Stimulated activated CD4-positive, alpha-beta T cell treated with anti-CD3 and anti-CD28 coated beads, TNF-alpha, amount 100 ng/mL, for 1 hour (primary cell): ENCODE data around the gene MNS1.
"Not testable (repeated sequence)": the region's sequence is repeated elsewhere in the genome, so short reads cannot be mapped to it uniquely, and the experiment has no call there.

Experiments used
- DNase-seq, 3 donors: peaks; one replicate each; pipeline ENCODE4 v3.0.0-alpha.2; 2020; ENCODE audit warnings: low read depth in 3 of 3, low spot score in 1 of 3

Gene MNS1

DNA sequence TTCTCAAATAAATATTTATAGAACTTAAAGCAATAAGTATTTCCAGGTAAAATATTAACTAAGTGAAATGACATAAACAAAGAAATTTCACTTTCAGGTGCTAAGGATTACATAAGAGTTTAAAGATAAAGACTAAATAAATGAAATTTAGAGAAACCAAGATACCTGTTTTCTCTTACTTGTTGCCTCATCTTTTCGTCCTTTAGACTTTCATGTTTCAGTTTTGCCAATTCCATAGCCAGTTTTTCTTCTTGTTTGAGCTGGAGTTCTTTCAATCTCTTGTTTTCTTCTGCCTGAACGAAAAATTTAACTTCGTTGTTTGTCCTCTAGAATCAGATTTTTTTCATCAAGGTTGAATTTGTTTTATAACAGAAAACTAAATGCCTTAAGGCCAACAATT lies 8.7 kb downstream of the MNS1 start:
- DNase-seq, result no peak

DNA sequence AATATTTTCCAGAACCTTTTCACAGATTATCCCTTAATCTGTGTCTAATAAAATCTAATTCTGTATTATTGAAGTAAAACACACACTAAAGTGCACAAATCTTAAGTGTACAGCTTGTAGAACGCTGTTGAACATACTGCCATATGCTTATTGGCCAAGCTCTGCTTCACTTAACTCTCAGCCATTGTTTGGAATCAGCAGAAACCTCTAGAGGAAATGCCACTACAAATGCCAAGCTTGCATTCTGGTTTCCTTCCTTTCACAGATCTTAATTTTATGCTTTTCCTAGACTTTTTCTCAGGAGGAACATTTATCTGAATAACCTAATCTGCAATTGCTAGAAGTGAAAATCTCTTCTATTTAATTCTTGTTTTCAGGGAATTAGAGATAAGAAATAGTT lies 10.1 kb downstream of the MNS1 start:
- no peak for DNase-seq

DNA sequence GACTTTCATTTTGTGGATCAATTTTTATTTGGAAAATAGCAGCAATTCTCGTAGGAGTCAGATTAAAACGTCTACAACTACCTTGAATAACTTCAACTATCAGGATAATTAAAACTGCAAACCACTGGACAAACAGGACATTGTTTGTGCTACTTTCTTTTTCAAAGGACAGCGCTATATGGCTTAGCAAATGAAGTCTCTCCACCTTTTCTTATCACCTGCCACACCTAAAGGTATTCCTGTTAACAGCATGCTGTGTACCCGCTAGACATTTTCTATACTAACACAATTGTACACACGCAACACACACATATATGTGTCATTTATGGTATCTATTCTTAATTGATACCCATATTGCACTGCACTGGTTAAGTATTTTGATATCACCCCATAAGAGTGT lies 19.2 kb downstream of the MNS1 start:
- DNase-seq, result no peak

DNA sequence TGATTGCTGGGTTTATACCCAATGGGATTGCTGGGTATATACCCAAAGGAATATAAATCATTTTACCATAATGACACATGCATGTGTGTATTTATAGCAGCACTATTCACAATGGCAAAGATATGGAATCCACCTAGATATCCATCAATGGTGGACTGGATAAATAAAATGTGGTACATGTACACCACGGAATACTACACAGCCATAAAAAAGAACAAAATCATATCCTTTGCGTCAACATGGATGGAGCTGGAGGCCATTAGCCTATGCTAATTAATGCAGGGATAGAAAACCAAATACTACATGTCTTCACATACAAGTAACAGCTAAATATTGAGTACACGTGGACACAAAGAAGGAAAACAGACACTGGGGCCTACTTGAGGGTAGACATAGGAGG lies 22.6 kb downstream of the MNS1 start:
- DNase-seq, result no peak

DNA sequence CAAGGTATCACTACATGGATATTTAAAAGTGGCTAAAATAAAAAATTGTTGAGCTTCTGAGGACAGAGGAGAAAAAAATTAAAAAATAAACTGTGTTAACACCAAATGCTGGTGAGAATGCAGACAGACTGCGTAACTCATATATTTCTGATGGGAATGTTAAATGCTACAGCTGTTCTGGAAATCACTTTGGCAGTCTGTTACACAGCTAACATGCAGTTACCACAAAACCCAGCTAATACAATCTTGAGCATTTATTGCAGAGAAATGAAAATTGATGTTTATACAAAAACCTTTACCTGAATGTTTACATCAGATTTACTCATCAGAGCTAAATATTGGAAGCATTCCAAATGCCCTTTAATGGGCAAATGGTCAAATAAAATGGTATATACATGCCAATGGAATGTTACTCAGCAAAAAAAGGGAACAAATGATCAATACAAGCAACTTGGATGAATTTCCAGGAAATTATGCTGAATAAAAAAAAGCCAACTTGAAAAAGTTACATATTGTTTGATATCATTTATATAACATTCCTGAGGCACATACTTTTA lies 24.6 kb downstream of the MNS1 start:
- DNase-seq, result no peak

DNA sequence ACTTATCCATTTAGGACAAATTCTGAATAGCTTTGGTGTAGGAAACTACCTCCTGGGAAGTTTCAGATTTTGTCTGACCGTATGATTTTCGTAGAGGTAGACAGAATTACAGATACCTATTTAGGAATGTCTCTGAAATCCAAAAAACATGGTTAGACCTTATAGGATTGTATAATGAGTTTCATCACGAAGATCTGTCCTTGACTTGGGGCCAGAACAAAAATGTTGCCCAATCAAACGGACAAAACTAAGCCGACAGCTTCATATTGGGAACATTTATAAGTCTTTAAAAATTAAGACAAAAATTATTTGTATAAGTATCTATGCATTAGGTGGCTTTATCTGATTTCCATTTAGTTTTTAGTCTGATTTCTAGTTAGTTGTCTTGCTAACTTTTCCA lies 32.6 kb downstream of the MNS1 start:
- no peak for DNase-seq

DNA sequence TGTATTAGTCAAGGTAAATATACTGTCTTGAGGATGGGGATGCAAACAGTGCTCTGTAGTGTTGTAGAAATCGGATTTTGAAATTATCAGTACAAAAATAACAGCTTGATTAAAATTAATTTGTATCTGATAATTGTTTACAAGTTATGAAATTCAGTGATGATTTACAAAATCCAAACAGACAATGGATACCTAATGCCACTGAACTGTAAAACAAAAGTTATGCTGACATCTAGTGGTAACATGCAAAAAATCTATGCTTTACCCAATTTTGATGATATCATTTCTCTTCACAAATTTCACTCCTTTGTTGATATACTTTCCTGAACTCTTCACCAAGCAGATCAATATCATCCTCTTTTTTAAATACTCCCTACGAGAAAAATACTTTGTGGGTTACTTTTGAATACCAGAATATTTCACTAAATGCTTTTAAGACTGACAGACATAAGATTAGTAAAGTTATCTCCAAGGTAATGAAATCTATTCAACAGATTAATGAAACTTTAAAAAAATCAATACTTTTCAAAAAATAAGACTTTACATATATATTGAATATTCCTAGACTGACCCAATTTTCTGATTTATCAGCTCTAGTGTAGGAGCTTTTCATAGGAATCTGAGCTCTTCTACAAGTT lies 36.0 kb downstream of the MNS1 start:
- no peak for DNase-seq

DNA sequence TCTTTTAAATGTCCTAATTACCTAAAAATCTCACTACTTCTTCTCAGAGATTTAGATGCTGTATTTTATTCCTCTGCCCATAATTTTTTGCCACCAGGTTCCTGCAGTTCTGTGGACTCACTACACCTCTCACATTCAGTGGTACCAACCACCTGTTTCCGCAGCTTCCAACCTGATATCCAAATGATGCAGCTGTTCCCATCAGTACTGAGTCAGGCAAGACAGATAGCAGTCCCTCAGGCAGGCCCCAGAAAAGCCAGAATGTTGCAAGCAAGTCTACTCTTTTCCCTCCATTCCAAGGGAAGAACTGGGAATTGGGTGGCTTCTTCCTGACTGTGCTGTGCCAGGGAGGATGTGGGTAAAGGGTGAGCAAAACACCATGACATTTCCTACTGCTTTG lies 39.0 kb downstream of the MNS1 start:
- no peak for DNase-seq

DNA sequence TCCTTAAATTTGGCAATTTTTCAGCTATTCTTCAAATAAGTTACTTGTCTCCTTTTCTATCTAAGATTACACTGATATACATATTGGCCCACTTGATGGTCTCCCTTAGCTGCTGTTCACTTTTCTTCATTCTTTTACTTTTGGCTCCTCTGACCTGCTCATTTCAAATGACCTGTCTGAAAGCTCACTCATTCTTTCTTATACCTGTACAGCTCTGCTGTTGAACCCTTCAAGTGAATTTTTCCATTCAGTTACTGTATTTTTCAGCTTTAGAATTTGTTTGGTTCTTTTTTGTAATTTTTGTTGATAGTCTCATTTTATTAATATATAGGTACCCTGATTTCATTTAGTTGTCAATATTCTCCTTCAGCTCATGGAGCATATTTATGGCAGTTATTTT lies 39.7 kb downstream of the MNS1 start:
- DNase-seq, result no peak

DNA sequence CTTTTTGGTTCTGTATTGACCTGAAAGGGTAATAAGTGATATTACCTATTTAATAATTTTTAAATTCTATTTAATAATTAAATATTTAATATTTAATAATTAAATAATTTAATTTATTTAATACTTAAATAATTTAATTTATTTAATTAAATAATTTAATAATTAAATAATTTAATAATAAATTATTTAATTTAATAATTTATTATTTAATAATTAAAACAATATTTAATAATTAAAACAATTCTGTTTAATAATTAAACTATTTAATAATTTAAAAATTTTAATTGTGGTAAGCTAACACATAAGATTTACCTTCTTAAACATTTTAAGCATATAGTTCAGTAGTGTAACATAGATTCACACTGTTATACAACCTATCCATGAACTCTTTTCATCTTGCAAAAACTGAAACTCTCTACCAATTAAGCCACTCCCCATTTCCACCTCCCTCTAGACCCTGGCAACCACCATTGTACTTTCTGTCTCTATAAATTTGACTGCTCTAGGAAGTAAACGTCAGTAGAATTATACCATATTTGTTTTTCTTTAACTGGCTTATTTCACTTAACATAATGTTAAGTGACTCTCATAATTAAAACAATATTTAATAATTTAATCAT lies 51.7 kb downstream of the MNS1 start:
- not testable (repeated sequence) for DNase-seq

DNA sequence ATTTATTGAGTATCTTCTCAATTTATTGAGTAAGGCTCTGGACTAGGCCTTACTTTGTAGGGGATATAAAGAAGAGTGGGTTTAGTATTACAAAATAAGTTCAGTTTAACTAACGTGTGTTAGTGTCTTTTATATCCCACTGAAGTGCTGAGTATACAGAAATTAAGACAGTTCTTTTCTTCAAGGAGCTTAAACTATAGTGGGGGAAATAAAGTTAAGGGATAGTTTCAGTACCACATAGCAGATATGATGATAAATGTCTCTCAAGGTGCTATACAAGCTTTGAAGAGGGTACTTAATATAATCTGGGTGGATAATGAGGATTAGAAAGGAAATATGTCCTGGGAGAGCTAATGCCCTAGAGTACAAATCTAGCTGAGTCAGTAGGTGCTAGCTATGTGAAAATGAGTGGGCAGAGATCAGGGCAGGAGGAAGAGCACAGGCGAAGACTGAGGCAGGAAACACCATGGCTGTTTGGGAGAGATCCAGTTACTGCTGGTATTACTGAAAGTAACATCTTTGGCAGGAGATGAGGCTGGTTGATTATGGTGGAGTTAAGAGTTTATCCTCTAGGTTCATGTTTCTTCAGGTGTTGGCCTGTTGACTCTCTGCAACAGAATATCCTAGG lies 53.7 kb downstream of the MNS1 start:
- no peak for DNase-seq

DNA sequence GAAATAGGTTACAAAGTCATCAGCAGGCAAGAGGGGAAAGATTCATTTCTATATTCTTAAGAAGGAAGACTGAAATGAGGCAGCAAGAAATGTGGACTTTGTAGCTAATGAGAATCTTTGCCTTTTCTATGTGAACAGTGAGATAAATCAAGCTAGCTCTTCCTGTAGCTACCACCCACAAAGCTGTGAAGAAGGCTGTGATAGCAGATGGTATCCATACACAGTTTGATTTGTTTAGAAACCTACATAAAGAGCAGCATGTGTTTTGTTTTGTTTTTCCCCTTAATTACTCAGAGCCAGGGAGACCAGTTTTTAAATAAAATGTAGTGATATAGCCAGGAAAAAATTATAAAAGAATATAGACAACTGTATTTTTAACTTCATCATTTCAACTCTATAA lies 54.2 kb downstream of the MNS1 start:
- DNase-seq, result no peak

DNA sequence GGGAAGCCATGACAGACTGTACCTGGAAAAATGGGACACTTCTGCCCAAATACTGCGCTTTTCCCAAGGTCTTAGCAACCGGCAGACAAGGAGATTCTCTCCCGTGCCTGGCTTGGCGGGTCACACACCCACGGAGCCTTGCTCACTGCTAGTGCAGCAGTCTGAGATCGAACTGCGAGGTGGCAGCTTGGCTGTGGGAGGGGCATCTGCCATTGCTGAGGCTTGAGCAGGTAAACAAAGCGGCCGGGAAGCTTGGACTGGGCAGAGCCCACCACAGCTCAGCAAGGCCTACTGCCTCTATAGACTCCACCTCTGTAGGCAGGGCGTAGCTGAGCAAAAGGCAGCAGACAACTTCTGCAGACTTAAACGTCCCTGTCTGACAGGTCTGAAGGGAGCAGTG lies 65.7 kb downstream of the MNS1 start:
- not testable (repeated sequence) for DNase-seq

DNA sequence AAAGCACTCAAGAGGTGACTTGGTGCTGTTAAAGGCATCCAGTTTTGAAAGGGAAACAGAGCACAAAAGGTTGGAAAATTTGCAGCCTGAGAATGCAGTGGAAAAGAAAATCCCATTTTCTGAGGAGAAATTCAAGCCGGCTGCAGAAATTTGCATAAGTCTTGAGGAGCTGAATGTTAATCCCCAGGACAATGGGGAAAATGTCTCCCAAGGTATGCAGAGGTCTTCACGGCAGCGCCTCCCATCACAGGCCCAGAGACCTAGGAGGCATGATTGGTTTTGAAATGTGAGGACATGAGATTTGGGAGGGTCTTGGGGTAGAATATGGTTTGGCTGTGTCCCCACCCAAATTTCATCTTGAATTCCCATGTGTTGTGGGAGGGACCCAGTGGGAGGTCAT lies 67.6 kb downstream of the MNS1 start:
- DNase-seq, result not testable (repeated sequence)

DNA sequence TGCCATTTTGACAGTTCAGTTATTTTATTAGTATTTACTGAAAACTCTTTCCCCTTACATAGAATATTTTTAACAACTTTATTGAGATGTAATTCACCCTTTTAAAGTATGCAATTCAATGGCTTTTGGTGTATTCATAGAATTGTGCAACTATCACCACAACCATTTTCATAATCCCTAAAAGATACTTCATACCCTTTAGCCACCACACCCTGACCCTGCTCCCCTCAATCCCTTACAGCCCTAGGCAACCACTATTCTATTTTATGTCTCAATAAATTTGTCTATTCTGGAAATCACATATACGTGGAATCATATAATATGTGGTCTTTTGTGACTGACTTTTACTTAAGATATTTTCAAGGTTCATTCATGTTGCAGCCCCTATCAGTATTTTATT lies 70.0 kb downstream of the MNS1 start:
- no peak for DNase-seq

DNA sequence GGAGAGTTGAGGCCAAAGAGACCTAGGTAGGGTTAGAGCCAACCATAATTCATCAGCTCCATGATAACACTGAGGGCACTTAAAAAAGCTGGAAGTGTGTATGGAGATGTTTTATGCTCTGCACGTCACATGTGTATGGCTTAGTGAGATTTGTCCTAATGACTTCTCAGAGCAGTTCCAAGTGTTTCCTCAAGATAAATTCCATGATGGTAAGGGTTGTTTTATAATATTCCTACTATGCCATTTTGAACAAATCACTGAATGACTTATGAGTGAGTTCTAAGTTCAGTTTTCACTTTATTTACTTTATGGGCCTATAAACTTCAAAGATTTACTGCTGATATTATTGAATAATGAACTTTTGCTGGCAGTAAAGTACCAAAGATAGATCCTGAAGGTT lies 71.7 kb downstream of the MNS1 start:
- no peak for DNase-seq

DNA sequence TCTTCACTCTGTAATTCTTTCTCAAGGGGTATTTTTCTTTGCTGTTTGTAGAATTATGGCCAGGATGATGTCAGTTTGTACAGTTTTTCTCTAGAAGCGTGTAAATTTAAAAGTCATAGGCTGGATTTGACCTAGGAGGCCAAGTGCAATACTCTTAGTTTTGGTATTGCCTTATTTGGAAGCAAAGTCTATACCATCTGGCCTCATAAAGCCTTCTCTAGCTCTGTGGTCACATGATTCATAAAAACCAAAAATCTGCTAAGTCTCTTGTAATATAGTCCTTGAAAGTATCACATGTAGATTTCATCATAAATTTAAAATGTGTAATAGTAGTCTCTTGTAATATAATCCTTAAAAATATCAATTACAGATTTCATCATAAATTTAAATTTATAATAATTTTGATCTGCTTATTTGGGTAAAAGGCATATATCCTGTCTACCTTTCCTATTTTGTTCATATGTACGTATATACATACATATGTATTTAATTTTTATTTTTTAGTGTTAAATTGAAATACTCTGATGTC lies 74.1 kb downstream of the MNS1 start:
- no peak for DNase-seq

DNA sequence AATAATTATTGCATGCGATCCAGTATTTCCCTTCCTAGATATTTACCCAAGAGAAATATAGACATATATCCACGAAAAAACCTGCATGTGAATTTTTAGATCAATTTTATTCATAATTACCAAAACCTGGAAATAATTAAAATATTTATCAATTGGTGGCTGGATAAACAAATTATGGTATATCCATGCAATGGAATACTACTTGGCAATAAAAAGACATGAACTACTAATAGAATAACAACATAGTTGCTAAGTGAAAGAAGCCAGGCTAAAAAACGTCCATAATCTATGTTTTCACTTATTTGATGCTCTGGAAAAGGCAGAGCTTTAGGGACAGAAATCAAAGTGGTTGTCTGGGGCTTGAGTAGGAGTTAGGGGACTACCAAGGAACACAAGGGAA lies 79.0 kb downstream of the MNS1 start:
- DNase-seq, result no peak

DNA sequence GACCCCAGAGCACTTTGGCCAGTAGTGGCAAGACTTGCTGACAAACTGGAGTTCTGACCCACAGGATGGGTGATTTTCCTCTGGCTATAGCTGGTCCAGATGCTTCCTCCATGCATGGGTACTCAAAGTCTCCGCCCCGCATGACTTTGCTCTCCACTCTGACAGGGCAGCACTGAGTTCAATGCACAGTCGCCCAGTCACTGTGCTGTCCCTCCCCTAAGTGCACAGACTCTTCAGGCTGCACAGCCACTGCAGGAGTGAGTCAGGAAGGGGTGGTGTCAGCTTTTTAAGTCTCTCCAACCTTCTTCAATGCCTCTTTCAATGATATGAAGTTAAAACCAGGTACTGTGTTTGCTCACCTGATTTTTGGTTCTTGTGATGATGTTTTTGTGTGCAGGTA lies 81.9 kb downstream of the MNS1 start:
- DNase-seq, result no peak
